Thoracic aorta (tissue), 2 donors: Measurements from ENCODE around the gene MREG. TPM values are rescaled to one million over a fixed set of nuclear protein-coding genes. Genes with fewer than 3 reads are reported as not detected.
"Not testable (repeated sequence)": the region's sequence is repeated elsewhere in the genome, so short reads cannot be mapped to it uniquely, and the experiment has no call there.

Experiments used
- ATAC-seq: fragments of 150-250 bp; one replicate; pipeline ENCODE4 v1.8.0; 2017; ENCODE audit warnings: low read depth; ENCODE audit not compliant: insufficient number of reproducible peaks, low FRiP score
- DNase-seq: peaks from one replicate; pipeline ENCODE4 v3.0.0-alpha.2; 2020; ENCODE audit warnings: low spot score
- H3K27ac ChIP-seq, 2 donors: fragments of 200-600 bp; sonication (generic); 1 replicate in 1 of 2; 2 replicates in 1 of 2; pipeline ENCODE4 v1.5.1; 2016; ENCODE audit warnings: mild to moderate bottlenecking in 2 of 2, moderate library complexity in 2 of 2
- H3K27me3 ChIP-seq: fragments of 200-600 bp; sonication (generic); replicated peaks from 2 replicates; pipeline ENCODE4 v1.6.0; 2016; ENCODE audit warnings: mild to moderate bottlenecking; ENCODE audit not compliant: insufficient read depth
- H3K36me3 ChIP-seq: fragments of 200-600 bp; sonication (generic); one replicate; pipeline ENCODE4 v1.5.1; 2016
- H3K4me1 ChIP-seq, 2 donors: fragments of 200-600 bp; sonication (generic); 1 replicate in 1 of 2; 2 replicates in 1 of 2; pipeline versions ENCODE4 v1.5.1 to v1.6.0; 2016; ENCODE audit warnings: low read depth in 2 of 2, mild to moderate bottlenecking in 1 of 2; ENCODE audit not compliant: control insufficient read depth in 1 of 2
- H3K4me3 ChIP-seq: fragments of 200-600 bp; sonication (generic); 2 replicates; pipeline ENCODE4 v1.5.1; 2016; ENCODE audit warnings: mild to moderate bottlenecking
- H3K9me3 ChIP-seq: fragments of 200-600 bp; sonication (generic); 2 replicates; pipeline ENCODE4 v1.5.1; 2016
- total RNA-seq, 2 donors: library from RNA; depleted of rRNA; stranded (reverse); fragments of >200 nt; gene quantifications; one replicate each; pipeline versions ENCODE4 v1.1.0 to v1.2.3, GENCODE V29; 2016
- TF ChIP-seq, protein P1 (sequence below): fragments of 200-600 bp; sonication (generic); IDR thresholded peaks from one replicate; pipeline ENCODE4 v1.5.1; 2019; ENCODE audit warnings: antibody characterized with exemption

MREG gene
- total RNA-seq, 2 donors from 2014 or later: 1.6 to 10.7 TPM

DNA sequence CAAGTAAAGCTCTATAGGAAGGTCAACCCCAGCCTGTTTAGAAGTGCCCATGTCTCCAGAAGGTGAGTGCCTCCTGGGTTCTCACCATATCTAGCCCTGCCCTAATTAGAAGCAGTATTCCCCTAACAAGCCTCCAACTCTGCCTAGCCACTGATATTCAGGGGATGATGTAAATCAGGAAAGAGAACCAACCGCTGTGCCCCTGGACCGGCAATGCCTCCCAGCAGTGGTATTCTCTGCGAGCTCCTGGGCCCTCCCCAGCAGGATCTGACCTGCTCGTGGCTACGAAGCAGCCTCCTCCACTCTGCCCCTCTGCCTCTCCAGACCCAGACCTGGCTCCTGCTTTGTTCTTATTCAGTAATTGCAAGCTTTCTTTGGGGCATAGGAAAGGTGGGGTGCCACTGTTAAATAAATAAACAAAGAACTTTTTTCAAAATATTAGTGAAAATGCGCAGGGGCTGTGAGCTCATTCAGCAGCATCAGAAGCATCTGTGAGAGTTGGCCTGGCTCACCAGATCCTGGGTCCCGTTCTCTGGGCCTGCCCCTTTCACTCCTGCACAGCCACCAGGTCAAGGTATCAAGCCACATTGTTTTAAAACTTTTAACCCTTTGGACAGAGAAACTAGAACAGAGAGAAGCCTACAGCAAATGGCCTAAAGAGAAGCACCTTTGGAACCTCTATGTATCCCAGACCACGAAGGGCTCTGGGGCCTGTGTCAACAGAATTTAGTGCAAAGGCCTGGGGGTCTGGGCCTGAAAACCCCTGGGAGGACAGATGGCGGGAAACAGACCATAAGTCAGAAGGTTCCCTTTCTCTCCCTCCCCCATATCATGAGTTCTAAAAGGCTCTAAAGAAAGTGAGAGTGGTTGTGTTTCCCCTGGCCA lies 11.9 kb downstream of the MREG start:
- Histone ChIP-seq H3K9me3 (no peaks in the 10 kb centered on the region), H3K27me3 (no peaks in the 10 kb centered on the region), H3K4me3 (no peak overlapping the region), H3K4me1 (no peaks in the 10 kb centered on the region), H3K36me3 (no peaks in the 10 kb centered on the region), H3K27ac (no peak overlapping the region)
- no peak for ATAC-seq
- TF ChIP-seq, protein P1, sequence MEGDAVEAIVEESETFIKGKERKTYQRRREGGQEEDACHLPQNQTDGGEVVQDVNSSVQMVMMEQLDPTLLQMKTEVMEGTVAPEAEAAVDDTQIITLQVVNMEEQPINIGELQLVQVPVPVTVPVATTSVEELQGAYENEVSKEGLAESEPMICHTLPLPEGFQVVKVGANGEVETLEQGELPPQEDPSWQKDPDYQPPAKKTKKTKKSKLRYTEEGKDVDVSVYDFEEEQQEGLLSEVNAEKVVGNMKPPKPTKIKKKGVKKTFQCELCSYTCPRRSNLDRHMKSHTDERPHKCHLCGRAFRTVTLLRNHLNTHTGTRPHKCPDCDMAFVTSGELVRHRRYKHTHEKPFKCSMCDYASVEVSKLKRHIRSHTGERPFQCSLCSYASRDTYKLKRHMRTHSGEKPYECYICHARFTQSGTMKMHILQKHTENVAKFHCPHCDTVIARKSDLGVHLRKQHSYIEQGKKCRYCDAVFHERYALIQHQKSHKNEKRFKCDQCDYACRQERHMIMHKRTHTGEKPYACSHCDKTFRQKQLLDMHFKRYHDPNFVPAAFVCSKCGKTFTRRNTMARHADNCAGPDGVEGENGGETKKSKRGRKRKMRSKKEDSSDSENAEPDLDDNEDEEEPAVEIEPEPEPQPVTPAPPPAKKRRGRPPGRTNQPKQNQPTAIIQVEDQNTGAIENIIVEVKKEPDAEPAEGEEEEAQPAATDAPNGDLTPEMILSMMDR: no peak
- no peak for DNase-seq

DNA sequence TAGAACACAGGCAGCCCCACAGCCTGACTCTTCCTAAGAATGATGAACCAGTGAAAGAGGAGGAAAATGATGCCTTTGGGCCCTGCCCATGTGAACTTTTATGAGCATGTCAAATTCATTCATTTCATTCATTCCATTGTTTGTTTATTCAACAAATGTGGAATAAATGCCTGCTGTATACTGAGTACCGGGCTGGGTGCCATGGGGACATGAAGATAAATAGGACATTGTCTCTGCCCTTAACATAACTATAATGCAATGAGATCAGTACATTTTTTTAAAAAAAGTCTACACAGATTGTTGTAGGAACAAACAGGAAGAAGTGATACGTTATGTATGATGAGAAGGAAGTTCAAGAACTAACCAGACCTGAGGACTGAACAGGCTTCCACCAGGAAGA lies 14.7 kb downstream of the MREG start:
- Histone ChIP-seq H3K4me1 (no peaks in the 10 kb centered on the region), H3K27ac (no peak overlapping the region)
- TF ChIP-seq, protein P1: no peak

DNA sequence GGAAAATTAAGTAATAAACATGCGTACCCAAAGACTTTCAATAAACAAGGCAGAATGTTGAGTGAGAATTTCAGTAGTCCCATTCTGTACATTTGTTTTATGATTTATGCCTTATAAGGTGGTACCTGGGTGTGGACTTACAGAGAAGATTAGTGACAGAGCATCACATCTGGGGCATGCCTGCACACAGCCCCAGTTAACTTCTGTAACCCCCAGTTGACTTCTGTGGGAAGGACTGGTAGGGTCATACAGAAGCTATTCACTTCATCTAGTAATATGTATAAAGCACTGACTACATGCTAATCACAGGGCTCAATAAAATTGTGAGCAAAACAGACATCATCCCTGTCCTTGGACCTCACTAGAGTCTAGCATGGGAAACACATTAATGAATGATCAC lies 16.1 kb downstream of the MREG start:
- TF ChIP-seq, protein P1: no peak
- no peaks in the 10 kb centered on the region for H3K27me3 ChIP-seq
- ATAC-seq: no peak
- H3K4me1 ChIP-seq: no peaks in the 10 kb centered on the region
- no peak overlapping the region for H3K4me3 ChIP-seq
- no peak for DNase-seq
- no peak overlapping the region for H3K27ac ChIP-seq
- H3K9me3 ChIP-seq: no peaks in the 10 kb centered on the region
- no peaks in the 10 kb centered on the region for H3K36me3 ChIP-seq

More for the DNA sequence above, 14.7 kb downstream of the MREG start:
- no peak overlapping the region for H3K4me3 ChIP-seq
- no peaks in the 10 kb centered on the region for H3K9me3 ChIP-seq
- H3K36me3 ChIP-seq: no peaks in the 10 kb centered on the region
- no peaks in the 10 kb centered on the region for H3K27me3 ChIP-seq
- no peak for DNase-seq
- no peak for ATAC-seq

DNA sequence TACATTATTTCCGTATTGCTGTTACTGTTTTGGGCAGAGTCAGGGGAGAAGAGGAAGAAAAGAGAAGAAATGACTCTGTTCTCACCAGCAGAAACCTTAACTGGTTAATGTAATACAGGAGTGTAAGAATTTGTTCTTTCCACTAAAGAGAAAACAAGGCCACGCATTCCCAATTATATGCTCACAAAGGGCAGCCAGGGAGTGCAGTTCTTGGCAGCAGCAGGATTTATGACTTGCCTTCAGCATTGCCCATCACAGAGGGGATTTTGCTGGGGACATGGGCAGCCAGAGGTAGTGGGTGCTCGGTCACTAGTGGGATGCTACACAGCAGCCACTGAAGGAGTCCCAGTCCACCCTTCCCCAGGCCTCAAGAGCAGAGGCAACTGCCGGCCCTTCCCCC lies 18.4 kb downstream of the MREG start:
- no peaks in the 10 kb centered on the region for H3K4me1 ChIP-seq
- no peak overlapping the region for H3K27ac ChIP-seq
- ATAC-seq: no peak
- no peak overlapping the region for H3K4me3 ChIP-seq
- TF ChIP-seq, protein P1: no peak
- DNase-seq: no peak
- H3K27me3 ChIP-seq: no peaks in the 10 kb centered on the region
- no peaks in the 10 kb centered on the region for H3K9me3 ChIP-seq
- no peaks in the 10 kb centered on the region for H3K36me3 ChIP-seq

DNA sequence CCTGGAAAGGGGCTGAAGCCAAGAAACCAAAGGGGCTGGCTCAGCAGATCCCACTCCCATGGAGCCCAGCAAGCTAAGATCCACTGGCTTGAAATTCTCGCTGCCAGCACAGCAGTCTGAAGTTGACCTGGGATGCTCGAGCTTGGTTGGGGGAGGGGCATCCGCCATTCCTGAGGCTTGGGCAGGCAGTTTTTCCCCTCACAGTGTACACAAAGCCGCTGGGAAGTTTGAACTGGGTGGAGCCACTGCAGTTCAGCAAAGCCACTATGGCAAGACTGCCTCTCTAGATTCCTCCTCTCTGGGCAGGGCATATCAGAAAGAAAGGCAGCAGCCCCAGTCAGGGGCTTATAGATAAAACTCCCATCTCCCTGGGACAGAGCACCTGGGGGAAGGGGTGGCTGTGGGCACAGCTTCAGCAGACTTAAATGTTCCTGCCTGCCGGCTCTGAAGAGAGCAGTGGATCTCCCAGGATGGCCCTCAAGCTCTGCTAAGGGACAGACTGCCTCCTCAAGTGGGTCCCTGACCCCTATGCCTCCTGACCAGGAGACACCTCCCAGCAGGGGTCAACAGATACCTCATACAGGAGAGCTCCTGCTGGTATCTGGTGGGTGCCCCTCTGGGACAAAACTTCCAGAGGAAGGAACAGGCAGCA lies 24.7 kb downstream of the MREG start:
- H3K4me3 ChIP-seq, DNase-seq, H3K36me3 ChIP-seq, ATAC-seq, H3K27me3 ChIP-seq, H3K27ac ChIP-seq, H3K9me3 ChIP-seq, H3K4me1 ChIP-seq: not testable (repeated sequence)
